ENCODE results near the gene SLCO1B3.

DNA sequence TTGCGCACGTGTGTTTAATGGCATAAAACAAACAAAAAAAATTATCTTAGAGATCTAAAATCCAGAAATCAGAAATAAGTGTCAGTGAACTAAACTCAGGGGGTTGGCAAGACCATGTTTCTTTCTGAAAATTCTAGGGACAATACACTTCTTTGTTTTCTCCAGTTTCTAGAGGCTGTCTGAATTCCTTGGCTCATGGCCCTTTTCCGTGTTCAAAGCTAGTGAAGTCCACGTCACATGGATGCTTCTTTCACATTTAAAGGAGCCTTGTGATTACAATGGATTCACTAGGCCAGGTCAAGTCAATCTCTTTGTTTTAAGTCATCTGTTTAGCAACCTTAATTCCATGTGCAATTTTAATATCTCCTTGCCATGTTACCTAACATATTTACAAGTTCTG lies 22.4 kb downstream of the SLCO1B3 start:
- TF ChIP-seq, protein P1, sequence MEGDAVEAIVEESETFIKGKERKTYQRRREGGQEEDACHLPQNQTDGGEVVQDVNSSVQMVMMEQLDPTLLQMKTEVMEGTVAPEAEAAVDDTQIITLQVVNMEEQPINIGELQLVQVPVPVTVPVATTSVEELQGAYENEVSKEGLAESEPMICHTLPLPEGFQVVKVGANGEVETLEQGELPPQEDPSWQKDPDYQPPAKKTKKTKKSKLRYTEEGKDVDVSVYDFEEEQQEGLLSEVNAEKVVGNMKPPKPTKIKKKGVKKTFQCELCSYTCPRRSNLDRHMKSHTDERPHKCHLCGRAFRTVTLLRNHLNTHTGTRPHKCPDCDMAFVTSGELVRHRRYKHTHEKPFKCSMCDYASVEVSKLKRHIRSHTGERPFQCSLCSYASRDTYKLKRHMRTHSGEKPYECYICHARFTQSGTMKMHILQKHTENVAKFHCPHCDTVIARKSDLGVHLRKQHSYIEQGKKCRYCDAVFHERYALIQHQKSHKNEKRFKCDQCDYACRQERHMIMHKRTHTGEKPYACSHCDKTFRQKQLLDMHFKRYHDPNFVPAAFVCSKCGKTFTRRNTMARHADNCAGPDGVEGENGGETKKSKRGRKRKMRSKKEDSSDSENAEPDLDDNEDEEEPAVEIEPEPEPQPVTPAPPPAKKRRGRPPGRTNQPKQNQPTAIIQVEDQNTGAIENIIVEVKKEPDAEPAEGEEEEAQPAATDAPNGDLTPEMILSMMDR (IDR thresholded peaks at IDR 0.05; ENCODE audit: insufficient read depth, low read length): no peak
- TF ChIP-seq, protein P2, sequence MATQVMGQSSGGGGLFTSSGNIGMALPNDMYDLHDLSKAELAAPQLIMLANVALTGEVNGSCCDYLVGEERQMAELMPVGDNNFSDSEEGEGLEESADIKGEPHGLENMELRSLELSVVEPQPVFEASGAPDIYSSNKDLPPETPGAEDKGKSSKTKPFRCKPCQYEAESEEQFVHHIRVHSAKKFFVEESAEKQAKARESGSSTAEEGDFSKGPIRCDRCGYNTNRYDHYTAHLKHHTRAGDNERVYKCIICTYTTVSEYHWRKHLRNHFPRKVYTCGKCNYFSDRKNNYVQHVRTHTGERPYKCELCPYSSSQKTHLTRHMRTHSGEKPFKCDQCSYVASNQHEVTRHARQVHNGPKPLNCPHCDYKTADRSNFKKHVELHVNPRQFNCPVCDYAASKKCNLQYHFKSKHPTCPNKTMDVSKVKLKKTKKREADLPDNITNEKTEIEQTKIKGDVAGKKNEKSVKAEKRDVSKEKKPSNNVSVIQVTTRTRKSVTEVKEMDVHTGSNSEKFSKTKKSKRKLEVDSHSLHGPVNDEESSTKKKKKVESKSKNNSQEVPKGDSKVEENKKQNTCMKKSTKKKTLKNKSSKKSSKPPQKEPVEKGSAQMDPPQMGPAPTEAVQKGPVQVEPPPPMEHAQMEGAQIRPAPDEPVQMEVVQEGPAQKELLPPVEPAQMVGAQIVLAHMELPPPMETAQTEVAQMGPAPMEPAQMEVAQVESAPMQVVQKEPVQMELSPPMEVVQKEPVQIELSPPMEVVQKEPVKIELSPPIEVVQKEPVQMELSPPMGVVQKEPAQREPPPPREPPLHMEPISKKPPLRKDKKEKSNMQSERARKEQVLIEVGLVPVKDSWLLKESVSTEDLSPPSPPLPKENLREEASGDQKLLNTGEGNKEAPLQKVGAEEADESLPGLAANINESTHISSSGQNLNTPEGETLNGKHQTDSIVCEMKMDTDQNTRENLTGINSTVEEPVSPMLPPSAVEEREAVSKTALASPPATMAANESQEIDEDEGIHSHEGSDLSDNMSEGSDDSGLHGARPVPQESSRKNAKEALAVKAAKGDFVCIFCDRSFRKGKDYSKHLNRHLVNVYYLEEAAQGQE (IDR thresholded peaks at IDR 0.05; ENCODE audit: insufficient replicate concordance, low read depth): no peak
